Esophagus muscularis mucosa (tissue), 3 donors: ENCODE results near the gene KLF7.

Experiments
- EP300 ChIP-seq: sonication (generic); formaldehyde crosslinking; IDR thresholded peaks from one replicate; pipeline ENCODE4 v1.6.1; 2017; ENCODE audit warnings: antibody characterized with exemption
- TF ChIP-seq, protein P1 (sequence below), 3 experiments: fragments of 200-600 bp in 2 of 3; fragments of 450-650 bp in 1 of 3; sonication (generic) in 2 of 3; IDR thresholded peaks; one replicate each; pipeline ENCODE4 v1.5.1; 2017 to 2019; ENCODE audit warnings: antibody characterized with exemption in 3 of 3, mild to moderate bottlenecking in 2 of 3, moderate library complexity in 1 of 3

DNA sequence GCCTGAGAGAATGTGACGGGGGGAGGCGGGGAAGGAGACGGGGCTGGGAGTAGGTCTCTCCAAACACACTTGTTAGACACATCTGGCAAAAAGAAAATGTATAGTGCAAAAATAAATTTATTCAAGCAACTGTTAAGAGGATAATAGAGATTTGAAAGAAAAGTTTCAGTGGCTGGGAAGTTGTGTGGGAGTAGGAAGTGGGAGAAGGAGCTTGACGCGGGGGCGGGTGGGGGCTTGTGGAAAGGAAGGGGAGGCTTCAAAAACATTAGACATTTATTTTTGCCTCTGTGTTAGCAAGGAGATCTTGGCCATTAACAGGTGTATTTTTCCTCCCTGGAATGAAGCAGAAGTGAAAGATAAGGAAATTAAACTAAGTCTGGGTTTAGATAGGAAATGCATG, 90.3 kb downstream of the KLF7 start:
- no peak for TF ChIP-seq EP300
- TF ChIP-seq, protein P1, sequence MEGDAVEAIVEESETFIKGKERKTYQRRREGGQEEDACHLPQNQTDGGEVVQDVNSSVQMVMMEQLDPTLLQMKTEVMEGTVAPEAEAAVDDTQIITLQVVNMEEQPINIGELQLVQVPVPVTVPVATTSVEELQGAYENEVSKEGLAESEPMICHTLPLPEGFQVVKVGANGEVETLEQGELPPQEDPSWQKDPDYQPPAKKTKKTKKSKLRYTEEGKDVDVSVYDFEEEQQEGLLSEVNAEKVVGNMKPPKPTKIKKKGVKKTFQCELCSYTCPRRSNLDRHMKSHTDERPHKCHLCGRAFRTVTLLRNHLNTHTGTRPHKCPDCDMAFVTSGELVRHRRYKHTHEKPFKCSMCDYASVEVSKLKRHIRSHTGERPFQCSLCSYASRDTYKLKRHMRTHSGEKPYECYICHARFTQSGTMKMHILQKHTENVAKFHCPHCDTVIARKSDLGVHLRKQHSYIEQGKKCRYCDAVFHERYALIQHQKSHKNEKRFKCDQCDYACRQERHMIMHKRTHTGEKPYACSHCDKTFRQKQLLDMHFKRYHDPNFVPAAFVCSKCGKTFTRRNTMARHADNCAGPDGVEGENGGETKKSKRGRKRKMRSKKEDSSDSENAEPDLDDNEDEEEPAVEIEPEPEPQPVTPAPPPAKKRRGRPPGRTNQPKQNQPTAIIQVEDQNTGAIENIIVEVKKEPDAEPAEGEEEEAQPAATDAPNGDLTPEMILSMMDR (IDR thresholded peaks at IDR 0.05): no peak
